H1 (cell line): ENCODE results near the gene DYNLT2B. TPM values are rescaled to one million over a fixed set of nuclear protein-coding genes. Genes with fewer than 3 reads are reported as not detected.

Source experiments
- CTCF ChIA-PET: fragments of 300-600 bp; sonication (Branson Sonifier 250); formaldehyde crosslinking; loops from one replicate; lab custom pipeline; 2021; ENCODE audit not compliant: partially characterized antibody; lab: Charles Lee
- POLR2A ChIA-PET: fragments of 300-600 bp; sonication (Branson Sonifier 250); formaldehyde crosslinking; loops from one replicate; lab custom pipeline; 2021; ENCODE audit warnings: inconsistent platforms; ENCODE audit not compliant: partially characterized antibody; lab: Charles Lee
- DNase-seq, 2 experiments: peaks; one replicate each; pipeline versions ENCODE4 v3.0.0 to v3.0.0-alpha.2; 2010 to 2022; ENCODE audit warnings: low spot score in 2 of 2, low read depth in 1 of 2, mixed read lengths in 1 of 2
- FAIRE-seq: peaks from 2 replicates; lab custom pipeline; 2011; peaks lifted over from hg19 to GRCh38; lab: Jason Lieb, UNC
- H2AFZ ChIP-seq: 2 replicates; pipeline ENCODE4 v1.8.1; 2012; ENCODE audit warnings: low read length, inconsistent platforms
- H2AK5ac ChIP-seq: 2 replicates; pipeline ENCODE4 v1.6.1; 2013; ENCODE audit warnings: low read depth, low read length
- H2BK120ac ChIP-seq: replicated peaks from 2 replicates; pipeline ENCODE3; 2013; ENCODE audit warnings: low read depth, low read length, inconsistent platforms
- H2BK12ac ChIP-seq: 2 replicates; pipeline ENCODE4 v1.6.1; 2013; ENCODE audit warnings: low read depth, low read length
- H2BK15ac ChIP-seq: 2 replicates; pipeline ENCODE4 v1.6.1; 2013; ENCODE audit warnings: low read length
- H2BK20ac ChIP-seq: 2 replicates; pipeline ENCODE4 v1.6.1; 2013; ENCODE audit warnings: low read length
- H2BK5ac ChIP-seq: 2 replicates; pipeline ENCODE4 v1.6.1; 2013; ENCODE audit warnings: low read depth, low read length
- H3K14ac ChIP-seq: 2 replicates; pipeline ENCODE4 v1.6.1; 2013; ENCODE audit warnings: inconsistent platforms; ENCODE audit not compliant: insufficient read length
- H3K18ac ChIP-seq: 2 replicates; pipeline ENCODE4 v1.6.1; 2013; ENCODE audit warnings: low read length; ENCODE audit errors: extremely low read depth
- H3K23ac ChIP-seq: 2 replicates; pipeline ENCODE4 v1.6.1; 2013; ENCODE audit warnings: inconsistent platforms; ENCODE audit not compliant: insufficient read length
- H3K23me2 ChIP-seq: 2 replicates; pipeline ENCODE4 v1.6.1; 2013; ENCODE audit warnings: low read depth, low read length
- H3K27ac ChIP-seq: 2 replicates; pipeline ENCODE4 v1.6.1; 2011; ENCODE audit warnings: low read depth, low read length, inconsistent platforms
- H3K27me3 ChIP-seq, 4 experiments: replicated peaks in 1 of 4; 1 replicate in 1 of 4; 2 replicates in 3 of 4; pipeline versions ENCODE4 v1.6.1 to v1.8.1; 2011 to 2013; ENCODE audit warnings: low read length in 3 of 4, mild to moderate bottlenecking in 3 of 4, inconsistent platforms in 2 of 4, mixed read lengths in 2 of 4, moderate library complexity in 1 of 4; ENCODE audit not compliant: control insufficient read depth in 3 of 4, insufficient read depth in 3 of 4; ENCODE audit errors: extremely low read depth in 1 of 4
- H3K36me3 ChIP-seq, 4 experiments: 2 replicates each; pipeline versions ENCODE4 v1.6.1 to v1.8.1; 2011 to 2013; ENCODE audit warnings: mild to moderate bottlenecking in 4 of 4, low read length in 3 of 4, moderate library complexity in 2 of 4, control low read depth in 1 of 4, inconsistent platforms in 1 of 4; ENCODE audit not compliant: insufficient read depth in 4 of 4, control insufficient read depth in 2 of 4
- H3K4ac ChIP-seq: replicated peaks from 2 replicates; pipeline ENCODE3; 2013; ENCODE audit warnings: low read length, low read depth, mixed read lengths, inconsistent platforms; ENCODE audit not compliant: insufficient read length
- H3K4me1 ChIP-seq, 4 experiments: replicated peaks in 1 of 4; 1 replicate in 1 of 4; 2 replicates in 3 of 4; pipeline versions ENCODE4 v1.6.1 to v1.8.1; 2011 to 2013; ENCODE audit warnings: low read length in 3 of 4, inconsistent platforms in 2 of 4, mixed read lengths in 1 of 4; ENCODE audit not compliant: insufficient read depth in 4 of 4, control insufficient read depth in 3 of 4
- H3K4me2 ChIP-seq, 2 experiments: 2 replicates each; pipeline versions ENCODE4 v1.6.1 to v1.8.1; 2011 to 2013; ENCODE audit warnings: low read depth in 2 of 2, low read length in 2 of 2, control low read depth in 1 of 2, inconsistent platforms in 1 of 2, mild to moderate bottlenecking in 1 of 2; ENCODE audit not compliant: insufficient read depth in 1 of 2
- H3K4me3 ChIP-seq, 4 experiments: fragments of 200-600, 300-600 bp in 1 of 4; sonication (generic), shearing (Covaris generic), sonication (Bioruptor Twin) in 1 of 4; 2 replicates each; pipeline versions ENCODE4 v1.5.1 to v1.8.1; 2011 to 2016; ENCODE audit warnings: low read length in 4 of 4, low read depth in 3 of 4, control low read depth in 2 of 4, inconsistent platforms in 2 of 4, mild to moderate bottlenecking in 2 of 4, mixed read lengths in 1 of 4, moderate library complexity in 1 of 4; ENCODE audit not compliant: insufficient read depth in 2 of 4; ENCODE audit errors: extremely low read depth in 1 of 4
- H3K56ac ChIP-seq: replicated peaks from 2 replicates; pipeline ENCODE3; 2013; ENCODE audit warnings: low read depth, mild to moderate bottlenecking, mixed read lengths, low read length, inconsistent platforms; ENCODE audit not compliant: insufficient read length
- H3K79me1 ChIP-seq: 2 replicates; pipeline ENCODE4 v1.6.1; 2013; ENCODE audit warnings: low read depth, low read length, control low read depth
- H3K79me2 ChIP-seq, 2 experiments: 2 replicates each; pipeline versions ENCODE4 v1.6.1 to v1.8.1; 2012 to 2013; ENCODE audit warnings: low read length in 2 of 2, mild to moderate bottlenecking in 2 of 2, inconsistent platforms in 1 of 2; ENCODE audit not compliant: insufficient read depth in 2 of 2, control insufficient read depth in 1 of 2
- H3K9ac ChIP-seq, 4 experiments: replicated peaks in 1 of 4; 1 replicate in 1 of 4; 2 replicates in 3 of 4; pipeline versions ENCODE4 v1.6.1 to v1.8.1; 2011 to 2013; ENCODE audit warnings: low read depth in 3 of 4, low read length in 3 of 4, control low read depth in 2 of 4, mild to moderate bottlenecking in 2 of 4, moderate library complexity in 2 of 4, inconsistent platforms in 1 of 4; ENCODE audit errors: extremely low read depth in 1 of 4
- H3K9me3 ChIP-seq, 2 experiments: 2 replicates each; pipeline versions ENCODE4 v1.6.1 to v1.8.1; 2012 to 2013; ENCODE audit warnings: mild to moderate bottlenecking in 2 of 2, moderate library complexity in 2 of 2, control low read depth in 1 of 2, inconsistent platforms in 1 of 2, low read depth in 1 of 2, low read length in 1 of 2, mixed read lengths in 1 of 2; ENCODE audit not compliant: insufficient read depth in 2 of 2
- H4K20me1 ChIP-seq, 2 experiments: replicated peaks in 1 of 2; 2 replicates each; pipeline versions ENCODE3 to v1.8.1; 2011 to 2013; ENCODE audit warnings: inconsistent platforms in 2 of 2, low read length in 2 of 2, mild to moderate bottlenecking in 1 of 2; ENCODE audit not compliant: insufficient read depth in 2 of 2, control insufficient read depth in 1 of 2
- H4K5ac ChIP-seq: 2 replicates; pipeline ENCODE4 v1.6.1; 2013; ENCODE audit warnings: low read length, low read depth, mixed read lengths, inconsistent platforms; ENCODE audit not compliant: insufficient read length
- H4K8ac ChIP-seq: 2 replicates; pipeline ENCODE4 v1.8.0; 2013; ENCODE audit warnings: mild to moderate bottlenecking, moderate library complexity, low read length, inconsistent platforms; ENCODE audit not compliant: insufficient read depth; ENCODE audit errors: extremely low read depth
- H4K91ac ChIP-seq: replicated peaks from 2 replicates; pipeline ENCODE3; 2013; ENCODE audit warnings: low read length, mixed read lengths, inconsistent platforms; ENCODE audit not compliant: insufficient read length
- CREB1 ChIP-seq: IDR thresholded peaks from 2 replicates; pipeline ENCODE4 v1.6.1; 2012; ENCODE audit warnings: inconsistent platforms
- CTBP2 ChIP-seq: IDR thresholded peaks from 2 replicates; pipeline ENCODE4 v1.7.0; 2011; ENCODE audit warnings: borderline replicate concordance, mild to moderate bottlenecking, moderate library complexity, mixed read lengths, low read length; ENCODE audit not compliant: insufficient read depth, insufficient read length
- GABPA ChIP-seq: IDR thresholded peaks from 2 replicates; pipeline ENCODE4 v1.6.1; 2011; ENCODE audit warnings: mild to moderate bottlenecking, low read length, moderate library complexity, borderline replicate concordance; ENCODE audit not compliant: insufficient read depth
- MAFK ChIP-seq: IDR thresholded peaks from 2 replicates; pipeline ENCODE4 v1.6.1; 2012; ENCODE audit warnings: low read depth, mild to moderate bottlenecking, improper control_type of control experiment, low read length
- NRF1 ChIP-seq: IDR thresholded peaks from 2 replicates; pipeline ENCODE4 v1.6.1; 2011; ENCODE audit warnings: mild to moderate bottlenecking, low read depth, low read length, improper control_type of control experiment
- TAF1 ChIP-seq: IDR thresholded peaks from 2 replicates; pipeline ENCODE4 v1.6.1; 2011; ENCODE audit warnings: mild to moderate bottlenecking, low read depth, low read length
- WGBS, 2 experiments: shearing (Covaris generic) in 1 of 2; methylation state at CpG; one replicate each; pipeline versions ENCODE4 v1.1.6 to v1.1.7; 2013 to 2015; ENCODE audit warnings: low lambda C conversion rate in 2 of 2, mixed read lengths in 2 of 2, inconsistent platforms in 1 of 2, low coverage in 1 of 2, missing lambda C conversion rate in 1 of 2; ENCODE audit not compliant: insufficient replicate concordance in 2 of 2, insufficient coverage in 1 of 2, insufficient read length in 1 of 2; ENCODE audit errors: extremely low coverage in 1 of 2, missing lambda C conversion rate in 1 of 2; 5-methylcytosine and 5-hydroxymethylcytosine counted together
- polyA plus RNA-seq, 7 experiments: library from polyadenylated mRNA; depleted of rRNA in 3 of 7; stranded (reverse) in 5 of 7; unstranded in 2 of 7; fragments of >200 nt in 5 of 7; fragments of 200-250 nt in 2 of 7; gene quantifications; 1 replicate in 5 of 7; 2 replicates in 1 of 7; 4 replicates in 1 of 7; pipeline versions ENCODE4 v1.2.1 to v1.2.3, GENCODE V29; 2011 to 2013; ENCODE audit warnings: missing spikeins in 2 of 7, mixed read lengths in 2 of 7
- total RNA-seq: library from RNA; stranded (reverse); fragmentation: NEBNext Ultra II Directional; extraction: Animal tissue kit (Norgen Biotek cat#: 25700); gene quantifications from 2 replicates; pipeline ENCODE4 v1.2.1, GENCODE V29; 2021
- TF ChIP-seq, protein P1 (sequence below): IDR thresholded peaks from 2 replicates; pipeline ENCODE4 v1.6.1; 2012; ENCODE audit warnings: inconsistent platforms
- TF ChIP-seq, protein P2 (sequence below): IDR thresholded peaks from 2 replicates; pipeline ENCODE4 v1.6.1; 2011; ENCODE audit warnings: low read depth, mild to moderate bottlenecking, low read length; ENCODE audit not compliant: insufficient read depth
- TF ChIP-seq, protein P3 (sequence below), 3 experiments: IDR thresholded peaks; 1 replicate in 2 of 3; 2 replicates in 1 of 3; pipeline versions ENCODE4 v1.5.1 to v1.6.1; 2011; ENCODE audit warnings: low read length in 3 of 3, mild to moderate bottlenecking in 3 of 3, inconsistent platforms in 2 of 3, low read depth in 1 of 3, moderate library complexity in 1 of 3; ENCODE audit not compliant: insufficient read depth in 1 of 3; ENCODE audit errors: control extremely low read depth in 1 of 3

The DYNLT2B gene
- total and polyA plus RNA-seq, 2 of the 8 experiments (the other 6 are each of a cell fraction or from before 2014, with no cell fraction given), result 10.9 to 22.2 TPM

DNA sequence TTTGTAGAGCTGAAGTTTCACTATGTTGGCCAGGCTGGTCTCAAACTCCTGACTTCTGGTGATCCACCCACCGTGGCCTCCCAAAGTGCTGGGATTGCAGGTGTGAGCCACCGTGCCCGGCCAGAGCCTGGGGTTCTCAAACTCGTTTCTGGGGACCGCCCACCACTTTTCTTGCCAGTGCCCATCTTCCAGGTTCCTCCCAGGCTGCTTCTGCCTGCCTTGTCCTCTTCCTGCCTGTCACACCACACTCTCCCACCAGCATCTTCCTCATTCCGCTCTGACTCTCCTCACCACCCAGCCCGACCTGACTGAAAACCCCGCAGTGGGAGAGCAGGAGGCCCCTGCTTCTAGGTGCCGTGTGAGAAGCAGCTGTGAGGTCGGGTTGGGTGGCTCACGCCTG, 3.1 kb upstream of the DYNLT2B start:
- H3K4me3 ChIP-seq, result no peak overlapping the region
- H2BK15ac ChIP-seq, result no peak overlapping the region
- no peak for FAIRE-seq
- CTCF ChIA-PET, result no interaction called here
- H3K36me3 ChIP-seq, result no peaks in the 10 kb centered on the region
- H3K14ac ChIP-seq, result no peak overlapping the region
- no peak overlapping the region for H2BK12ac ChIP-seq
- no peak overlapping the region for H3K23ac ChIP-seq
- no peak overlapping the region for H3K56ac ChIP-seq
- H2AFZ ChIP-seq, result no peak overlapping the region
- H2BK20ac ChIP-seq, result no peak overlapping the region
- H3K18ac ChIP-seq, result no peak overlapping the region
- H2AK5ac ChIP-seq, result no peak overlapping the region
- H4K20me1 ChIP-seq, result no peaks in the 10 kb centered on the region
- H3K4me1 ChIP-seq, result no peaks in the 10 kb centered on the region
- no peak overlapping the region for H3K9ac ChIP-seq
- no peak overlapping the region for H4K8ac ChIP-seq
- no peak for DNase-seq
- no peak overlapping the region for H3K4me2 ChIP-seq
- peaks cover 4% of the 10 kb centered on the region; the same call in 1 of the 2 replicates for H3K23me2 ChIP-seq
- H2BK5ac ChIP-seq, result no peak overlapping the region
- H4K5ac ChIP-seq, result no peak overlapping the region
- no peaks in the 10 kb centered on the region for H3K9me3 ChIP-seq
- no peaks in the 10 kb centered on the region for H3K79me1 ChIP-seq
- 84% methylated on average over 10 of the region's 11 CpGs; no CpG with 5 or more reads in 1 of the 2 experiments for WGBS, 2 experiments
- no peaks in the 10 kb centered on the region for H3K79me2 ChIP-seq
- POLR2A ChIA-PET, result interaction anchor here (1.3 kb wide), 1 partner anchor 9 kb away, joined by 3 read pairs; no protein-coding TSS in a partner anchor
- no peak overlapping the region for H3K4ac ChIP-seq
- no peak overlapping the region for H4K91ac ChIP-seq
- no peaks in the 10 kb centered on the region for H3K27me3 ChIP-seq
- H2BK120ac ChIP-seq, result no peak overlapping the region
- no peak overlapping the region for H3K27ac ChIP-seq
- TF ChIP-seq GABPA (no peak), CREB1 (no peak), CTBP2 (no peak), NRF1 (no peak), MAFK (no peak), TAF1 (no peak)
- TF ChIP-seq, protein P1, sequence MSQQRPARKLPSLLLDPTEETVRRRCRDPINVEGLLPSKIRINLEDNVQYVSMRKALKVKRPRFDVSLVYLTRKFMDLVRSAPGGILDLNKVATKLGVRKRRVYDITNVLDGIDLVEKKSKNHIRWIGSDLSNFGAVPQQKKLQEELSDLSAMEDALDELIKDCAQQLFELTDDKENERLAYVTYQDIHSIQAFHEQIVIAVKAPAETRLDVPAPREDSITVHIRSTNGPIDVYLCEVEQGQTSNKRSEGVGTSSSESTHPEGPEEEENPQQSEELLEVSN, result no peak
- TF ChIP-seq, protein P2, sequence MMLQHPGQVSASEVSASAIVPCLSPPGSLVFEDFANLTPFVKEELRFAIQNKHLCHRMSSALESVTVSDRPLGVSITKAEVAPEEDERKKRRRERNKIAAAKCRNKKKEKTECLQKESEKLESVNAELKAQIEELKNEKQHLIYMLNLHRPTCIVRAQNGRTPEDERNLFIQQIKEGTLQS, result no peak
- TF ChIP-seq, protein P3, sequence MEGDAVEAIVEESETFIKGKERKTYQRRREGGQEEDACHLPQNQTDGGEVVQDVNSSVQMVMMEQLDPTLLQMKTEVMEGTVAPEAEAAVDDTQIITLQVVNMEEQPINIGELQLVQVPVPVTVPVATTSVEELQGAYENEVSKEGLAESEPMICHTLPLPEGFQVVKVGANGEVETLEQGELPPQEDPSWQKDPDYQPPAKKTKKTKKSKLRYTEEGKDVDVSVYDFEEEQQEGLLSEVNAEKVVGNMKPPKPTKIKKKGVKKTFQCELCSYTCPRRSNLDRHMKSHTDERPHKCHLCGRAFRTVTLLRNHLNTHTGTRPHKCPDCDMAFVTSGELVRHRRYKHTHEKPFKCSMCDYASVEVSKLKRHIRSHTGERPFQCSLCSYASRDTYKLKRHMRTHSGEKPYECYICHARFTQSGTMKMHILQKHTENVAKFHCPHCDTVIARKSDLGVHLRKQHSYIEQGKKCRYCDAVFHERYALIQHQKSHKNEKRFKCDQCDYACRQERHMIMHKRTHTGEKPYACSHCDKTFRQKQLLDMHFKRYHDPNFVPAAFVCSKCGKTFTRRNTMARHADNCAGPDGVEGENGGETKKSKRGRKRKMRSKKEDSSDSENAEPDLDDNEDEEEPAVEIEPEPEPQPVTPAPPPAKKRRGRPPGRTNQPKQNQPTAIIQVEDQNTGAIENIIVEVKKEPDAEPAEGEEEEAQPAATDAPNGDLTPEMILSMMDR (IDR thresholded peaks at IDR 0.05; ENCODE audit: control extremely low read depth in 1 of 3, insufficient read depth in 1 of 3, low read depth in 1 of 3, low read length in 3 of 3), result no peak
